ENCODE measurements around the gene CASKIN1. TPM values are rescaled to one million over a fixed set of nuclear protein-coding genes. Genes with fewer than 3 reads are reported as not detected.

The CASKIN1 gene
- total and polyA plus RNA-seq, 2 donors from 2014 or later = 0.30 to 0.66 TPM

DNA sequence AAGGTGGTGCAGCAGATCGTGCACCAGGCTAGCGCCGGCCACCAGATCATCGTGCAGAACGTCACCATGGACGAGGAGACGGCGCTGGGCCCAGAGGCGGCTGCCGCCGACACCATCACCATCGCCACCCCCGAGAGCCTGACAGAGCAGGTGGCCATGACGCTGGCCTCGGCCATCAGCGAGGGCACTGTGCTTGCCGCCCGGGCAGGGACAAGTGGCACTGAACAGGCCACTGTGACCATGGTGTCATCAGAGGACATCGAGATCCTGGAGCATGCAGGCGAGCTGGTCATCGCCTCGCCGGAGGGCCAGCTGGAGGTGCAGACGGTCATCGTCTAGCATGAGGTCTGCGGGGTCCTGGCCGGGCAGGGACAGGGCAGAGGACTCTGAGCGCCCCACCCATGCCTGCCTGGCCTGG lies 38.8 kb upstream of the CASKIN1 start:
- TF ChIP-seq, protein P1, sequence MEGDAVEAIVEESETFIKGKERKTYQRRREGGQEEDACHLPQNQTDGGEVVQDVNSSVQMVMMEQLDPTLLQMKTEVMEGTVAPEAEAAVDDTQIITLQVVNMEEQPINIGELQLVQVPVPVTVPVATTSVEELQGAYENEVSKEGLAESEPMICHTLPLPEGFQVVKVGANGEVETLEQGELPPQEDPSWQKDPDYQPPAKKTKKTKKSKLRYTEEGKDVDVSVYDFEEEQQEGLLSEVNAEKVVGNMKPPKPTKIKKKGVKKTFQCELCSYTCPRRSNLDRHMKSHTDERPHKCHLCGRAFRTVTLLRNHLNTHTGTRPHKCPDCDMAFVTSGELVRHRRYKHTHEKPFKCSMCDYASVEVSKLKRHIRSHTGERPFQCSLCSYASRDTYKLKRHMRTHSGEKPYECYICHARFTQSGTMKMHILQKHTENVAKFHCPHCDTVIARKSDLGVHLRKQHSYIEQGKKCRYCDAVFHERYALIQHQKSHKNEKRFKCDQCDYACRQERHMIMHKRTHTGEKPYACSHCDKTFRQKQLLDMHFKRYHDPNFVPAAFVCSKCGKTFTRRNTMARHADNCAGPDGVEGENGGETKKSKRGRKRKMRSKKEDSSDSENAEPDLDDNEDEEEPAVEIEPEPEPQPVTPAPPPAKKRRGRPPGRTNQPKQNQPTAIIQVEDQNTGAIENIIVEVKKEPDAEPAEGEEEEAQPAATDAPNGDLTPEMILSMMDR (IDR thresholded peaks at IDR 0.05; ENCODE audit: borderline replicate concordance, extremely low read depth, insufficient read depth) = no peak
- no peak overlapping the region for H3K9ac ChIP-seq (ENCODE audit: low read length in 3 of 3)
- no peaks in the 10 kb centered on the region for H3K9me3 ChIP-seq (ENCODE audit: control insufficient read depth in 2 of 3, insufficient read depth in 1 of 3, low read length in 3 of 3)
- peaks cover 0 to 19% (median 12%) of the 10 kb centered on the region in 3 donors for H3K36me3 ChIP-seq (ENCODE audit: control insufficient read depth in 2 of 3, insufficient read depth in 3 of 3, low read length in 3 of 3)
- H3K4me1 ChIP-seq (ENCODE audit: control insufficient read depth in 2 of 3, insufficient read depth in 2 of 3, low read depth in 1 of 3, low read length in 3 of 3) = peaks cover 0 to 7% (median 0%) of the 10 kb centered on the region in 3 donors
- no peak overlapping the region for H3K27ac ChIP-seq (ENCODE audit: low read depth in 2 of 2, low read length in 2 of 2)
- intact Hi-C loops (cut with DNase I) = no loop called here
- DNase-seq (peak in 1 of 5 donors; percentile 75), FAIRE-seq (no peak)
- H3K4me3 ChIP-seq (ENCODE audit: low read length in 3 of 3) = no peak overlapping the region
- H3K27me3 ChIP-seq (ENCODE audit: control insufficient read depth, insufficient read depth, low read length) = no peaks in the 10 kb centered on the region

DNA sequence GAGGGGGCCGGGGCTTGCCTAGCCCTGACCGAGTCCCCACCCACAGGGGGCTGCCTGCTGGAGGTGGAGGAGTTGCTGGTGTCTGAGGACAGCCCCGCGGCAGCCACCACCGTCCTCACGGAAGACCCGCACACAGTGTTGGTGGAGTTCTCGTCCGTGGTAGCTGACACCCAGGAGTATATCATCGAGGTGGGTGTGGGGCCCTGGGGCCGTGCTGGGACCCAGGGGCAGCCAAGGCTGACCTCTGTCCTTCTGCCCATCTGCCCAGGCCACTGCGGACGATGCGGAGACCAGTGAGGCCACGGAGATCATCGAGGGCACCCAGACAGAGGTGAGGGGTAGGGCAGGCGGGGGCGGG lies 38.4 kb upstream of the CASKIN1 start:
- Histone ChIP-seq H3K9ac (ENCODE audit: low read length in 3 of 3) (no peak overlapping the region), H3K27ac (ENCODE audit: low read depth in 2 of 2, low read length in 2 of 2) (no peak overlapping the region), H3K4me3 (ENCODE audit: low read length in 3 of 3) (no peak overlapping the region), H3K27me3 (ENCODE audit: control insufficient read depth, insufficient read depth, low read length) (no peaks in the 10 kb centered on the region), H3K36me3 (ENCODE audit: control insufficient read depth in 2 of 3, insufficient read depth in 3 of 3, low read length in 3 of 3) (peaks cover 0 to 19% (median 12%) of the 10 kb centered on the region in 3 donors), H3K9me3 (ENCODE audit: control insufficient read depth in 2 of 3, insufficient read depth in 1 of 3, low read length in 3 of 3) (no peaks in the 10 kb centered on the region), H3K4me1 (ENCODE audit: control insufficient read depth in 2 of 3, insufficient read depth in 2 of 3, low read depth in 1 of 3, low read length in 3 of 3) (peaks cover 0 to 7% (median 0%) of the 10 kb centered on the region in 3 donors)
- TF ChIP-seq, protein P1 (IDR thresholded peaks at IDR 0.05; ENCODE audit: borderline replicate concordance, extremely low read depth, insufficient read depth) = no peak
- FAIRE-seq (no peak), DNase-seq (no peak)
- intact Hi-C loops (cut with DNase I) = no loop called here

DNA sequence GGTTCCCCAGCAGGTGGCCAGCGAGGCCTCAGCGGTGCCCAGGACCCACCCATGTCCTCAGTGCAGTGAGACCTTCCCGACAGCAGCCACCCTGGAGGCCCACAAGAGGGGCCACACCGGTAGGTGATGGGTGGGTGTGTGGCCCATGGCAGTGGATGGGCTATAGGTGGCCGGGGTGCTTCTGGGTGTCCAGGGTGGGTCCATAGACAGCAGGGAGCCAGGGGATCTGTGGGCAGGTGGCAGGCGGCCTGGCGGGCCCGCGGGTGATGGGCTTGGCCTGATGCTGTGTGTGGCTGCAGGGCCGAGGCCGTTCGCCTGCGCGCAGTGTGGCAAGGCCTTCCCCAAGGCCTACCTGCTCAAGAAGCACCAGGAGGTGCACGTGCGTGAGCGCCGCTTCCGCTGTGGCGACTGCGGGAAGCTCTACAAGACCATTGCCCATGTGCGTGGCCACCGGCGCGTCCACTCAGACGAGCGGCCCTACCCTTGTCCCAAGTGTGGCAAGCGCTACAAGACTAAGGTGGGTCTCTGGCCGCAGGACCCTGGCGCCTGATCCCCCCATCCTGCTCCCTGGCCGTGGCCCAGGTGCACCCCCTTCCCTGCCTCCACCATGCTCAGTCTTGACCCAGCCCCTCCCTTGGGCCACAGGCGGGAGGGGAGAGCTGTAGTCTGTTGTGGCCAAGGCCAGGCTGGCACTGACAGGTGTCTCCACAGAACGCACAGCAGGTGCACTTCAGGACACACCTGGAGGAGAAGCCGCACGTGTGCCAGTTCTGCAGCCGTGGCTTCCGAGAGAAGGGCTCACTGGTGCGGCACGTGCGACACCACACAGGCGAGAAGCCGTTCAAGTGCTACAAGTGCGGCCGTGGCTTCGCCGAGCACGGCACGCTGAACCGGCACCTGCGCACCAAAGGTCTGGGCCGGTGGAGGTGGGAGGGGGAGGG lies 37.7 kb upstream of the CASKIN1 start:
- TF ChIP-seq, protein P1 (IDR thresholded peaks at IDR 0.05; ENCODE audit: borderline replicate concordance, extremely low read depth, insufficient read depth) = no peak
- FAIRE-seq (no peak), DNase-seq (peak in 1 of 5 donors; percentile 70)
- intact Hi-C loops (cut with DNase I) = no loop called here
- Histone ChIP-seq H3K9ac (ENCODE audit: low read length in 3 of 3) (no peak overlapping the region), H3K27me3 (ENCODE audit: control insufficient read depth, insufficient read depth, low read length) (no peaks in the 10 kb centered on the region), H3K4me3 (ENCODE audit: low read length in 3 of 3) (no peak overlapping the region), H3K36me3 (ENCODE audit: control insufficient read depth in 2 of 3, insufficient read depth in 3 of 3, low read length in 3 of 3) (peaks cover 0 to 26% (median 14%) of the 10 kb centered on the region in 3 donors), H3K4me1 (ENCODE audit: control insufficient read depth in 2 of 3, insufficient read depth in 2 of 3, low read depth in 1 of 3, low read length in 3 of 3) (peaks cover 0 to 7% (median 0%) of the 10 kb centered on the region in 3 donors), H3K9me3 (ENCODE audit: control insufficient read depth in 2 of 3, insufficient read depth in 1 of 3, low read length in 3 of 3) (no peaks in the 10 kb centered on the region), H3K27ac (ENCODE audit: low read depth in 2 of 2, low read length in 2 of 2) (no peak overlapping the region)

Measured in kidney (tissue), 14 donors.